ENCODE measurements around the gene PDZD2.

DNA sequence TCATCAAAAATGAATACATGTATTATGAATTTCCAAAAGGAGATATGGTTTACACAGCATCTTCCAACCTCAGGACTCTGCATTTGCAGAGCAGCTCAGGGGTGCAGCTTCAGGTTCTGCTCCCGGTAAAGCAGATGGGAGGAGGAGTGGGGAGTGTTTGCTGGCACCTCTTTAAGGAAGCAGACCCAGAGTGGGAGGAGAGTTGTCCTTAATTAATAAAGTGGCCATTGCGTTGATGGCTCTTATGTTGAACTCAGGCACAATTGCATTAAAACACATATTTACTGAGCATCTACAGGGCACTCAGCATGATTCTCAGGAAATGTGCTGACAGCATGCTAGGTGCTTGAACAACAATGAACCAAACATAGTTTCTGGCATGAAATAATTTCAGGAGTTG, 121.0 kb downstream of the PDZD2 start:
- TF ChIP-seq POLR2AphosphoS5 (IDR thresholded peaks at IDR 0.05), result no peak
- TF ChIP-seq, protein P1, sequence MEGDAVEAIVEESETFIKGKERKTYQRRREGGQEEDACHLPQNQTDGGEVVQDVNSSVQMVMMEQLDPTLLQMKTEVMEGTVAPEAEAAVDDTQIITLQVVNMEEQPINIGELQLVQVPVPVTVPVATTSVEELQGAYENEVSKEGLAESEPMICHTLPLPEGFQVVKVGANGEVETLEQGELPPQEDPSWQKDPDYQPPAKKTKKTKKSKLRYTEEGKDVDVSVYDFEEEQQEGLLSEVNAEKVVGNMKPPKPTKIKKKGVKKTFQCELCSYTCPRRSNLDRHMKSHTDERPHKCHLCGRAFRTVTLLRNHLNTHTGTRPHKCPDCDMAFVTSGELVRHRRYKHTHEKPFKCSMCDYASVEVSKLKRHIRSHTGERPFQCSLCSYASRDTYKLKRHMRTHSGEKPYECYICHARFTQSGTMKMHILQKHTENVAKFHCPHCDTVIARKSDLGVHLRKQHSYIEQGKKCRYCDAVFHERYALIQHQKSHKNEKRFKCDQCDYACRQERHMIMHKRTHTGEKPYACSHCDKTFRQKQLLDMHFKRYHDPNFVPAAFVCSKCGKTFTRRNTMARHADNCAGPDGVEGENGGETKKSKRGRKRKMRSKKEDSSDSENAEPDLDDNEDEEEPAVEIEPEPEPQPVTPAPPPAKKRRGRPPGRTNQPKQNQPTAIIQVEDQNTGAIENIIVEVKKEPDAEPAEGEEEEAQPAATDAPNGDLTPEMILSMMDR (IDR thresholded peaks at IDR 0.05; ENCODE audit: poor library complexity, severe bottlenecking), result no peak
- no peak for TF ChIP-seq EZH2 (IDR thresholded peaks at IDR 0.05; ENCODE audit: borderline replicate concordance, insufficient read depth, low read length, poor library complexity, severe bottlenecking)
- TF ChIP-seq SMC3 (conservative IDR thresholded peaks at IDR 0.05; ENCODE audit: poor library complexity), result no peak
